HAP-1 (cell line): ENCODE data around the gene KRTAP12-4.
"Not testable (repeated sequence)": the region's sequence is repeated elsewhere in the genome, so short reads cannot be mapped to it uniquely, and the experiment has no call there.

ENCODE experiments used
- DNase-seq, 2 experiments: peaks; one replicate each; pipeline ENCODE4 v3.0.0-alpha.2; 2016 to 2020; ENCODE audit warnings: low spot score in 2 of 2
- H3K27me3 ChIP-seq: fragments of 250-450 bp; sonication (Bioruptor Pico); 2 replicates; pipeline ENCODE4 v1.5.1; 2020; ENCODE audit warnings: low read depth, mild to moderate bottlenecking, moderate library complexity
- H3K36me3 ChIP-seq: fragments of 250-450 bp; sonication (Bioruptor Pico); replicated peaks from 2 replicates; pipeline ENCODE4 v1.5.1; 2020; ENCODE audit warnings: mild to moderate bottlenecking
- H3K4me1 ChIP-seq: fragments of 250-450 bp; sonication (Bioruptor Pico); 2 replicates; pipeline ENCODE4 v1.5.1; 2020; ENCODE audit warnings: mild to moderate bottlenecking
- H3K4me3 ChIP-seq: fragments of 250-450 bp; sonication (Bioruptor Pico); 2 replicates; pipeline ENCODE4 v1.5.1; 2020; ENCODE audit warnings: mild to moderate bottlenecking, moderate library complexity
- H3K9me3 ChIP-seq: fragments of 250-450 bp; sonication (Bioruptor Pico); 2 replicates; pipeline ENCODE4 v1.5.1; 2020; ENCODE audit warnings: mild to moderate bottlenecking, moderate library complexity
- in situ Hi-C: fragments of 300-500 bp; cut with MboI; formaldehyde crosslinking; loops from 3 replicates; pipeline ENCODE4 v1.14.3; 2020; ENCODE audit warnings: low sequenced_read_pairs, inconsistent platforms, mixed read lengths

The KRTAP12-4 gene

DNA sequence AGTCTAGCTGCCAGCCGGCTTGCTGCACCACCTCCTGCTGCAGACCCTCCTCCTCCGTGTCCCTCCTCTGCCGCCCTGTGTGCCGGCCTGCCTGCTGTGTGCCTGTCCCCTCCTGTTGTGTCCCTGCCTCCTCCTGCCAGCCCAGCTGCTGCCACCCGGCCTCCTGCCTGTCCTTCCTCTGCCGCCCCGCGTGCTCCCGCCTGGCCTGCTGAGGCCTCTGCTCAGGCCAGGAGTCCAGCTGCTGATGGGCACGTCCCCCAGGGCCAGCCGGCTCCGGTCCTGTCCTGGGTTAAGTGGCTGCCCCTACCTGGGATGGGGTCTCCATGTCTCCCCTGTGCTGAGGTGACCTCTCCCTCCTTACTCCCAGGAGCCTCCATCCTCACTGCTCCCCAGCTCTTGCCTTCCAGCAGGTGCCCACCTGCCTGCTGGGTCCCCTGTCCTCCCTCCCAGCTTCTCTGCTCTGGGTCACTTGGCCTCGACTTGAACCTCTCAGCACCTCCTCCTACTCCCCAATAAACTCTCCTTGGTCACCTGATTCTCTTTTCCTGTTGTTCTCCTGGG, 41.7 kb downstream of the KRTAP12-4 start:
- H3K4me1 ChIP-seq = no peaks in the 10 kb centered on the region
- H3K36me3 ChIP-seq = no peaks in the 10 kb centered on the region
- in situ Hi-C loops = no loop called here
- no peaks in the 10 kb centered on the region for H3K27me3 ChIP-seq
- H3K4me3 ChIP-seq = no peak overlapping the region
- no peaks in the 10 kb centered on the region; the same call in 1 of the 2 replicates for H3K9me3 ChIP-seq
- DNase-seq = no peak

DNA sequence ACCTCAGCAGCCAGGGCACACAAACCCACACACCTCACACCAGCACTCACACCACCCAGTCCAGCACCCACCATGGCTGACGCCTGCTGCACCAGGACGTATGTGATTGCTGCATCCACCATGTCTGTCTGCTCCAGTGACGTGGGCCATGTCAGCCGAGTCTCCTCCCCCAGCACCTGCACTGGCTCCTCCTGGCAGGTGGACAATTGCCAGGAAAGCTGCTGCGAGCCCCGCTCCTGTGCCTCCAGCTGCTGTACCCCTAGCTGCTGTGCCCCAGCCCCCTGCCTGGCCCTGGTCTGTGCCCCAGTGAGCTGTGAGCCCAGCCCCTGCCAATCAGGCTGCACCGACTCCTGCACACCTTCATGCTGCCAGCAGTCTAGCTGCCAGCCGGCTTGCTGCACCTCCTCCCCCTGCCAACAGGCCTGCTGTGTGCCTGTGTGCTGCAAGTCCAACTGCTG, 42.4 kb downstream of the KRTAP12-4 start, which contains the start of gene KRTAP10-8:
Gene KRTAP10-8 (plus strand): TSS at position 51 of the 458 bp plus-strand sequence. CDS start 22 bp downstream, at position 73.
- DNase-seq = no peak
- H3K4me3 ChIP-seq = no peak within 1 kb of the TSS
- in situ Hi-C loops = no loop called here
- no peaks in the 10 kb centered on the region for H3K4me1 ChIP-seq
- H3K9me3 ChIP-seq = no peaks in the 10 kb centered on the region; the same call in 1 of the 2 replicates
- H3K27me3 ChIP-seq = no peaks in the 10 kb centered on the region
- H3K36me3 ChIP-seq = no peaks in the 10 kb centered on the region

GRCh38 chr21:44611551-44611950, 42.9 kb downstream of the KRTAP12-4 start:
- in situ Hi-C loops = no loop called here
- Histone ChIP-seq H3K4me3 (no peak overlapping the region), H3K4me1 (no peaks in the 10 kb centered on the region), H3K27me3 (no peaks in the 10 kb centered on the region), H3K36me3 (no peaks in the 10 kb centered on the region), H3K9me3 (no peaks in the 10 kb centered on the region; the same call in 1 of the 2 replicates)
- DNase-seq = no peak

- H3K36me3 ChIP-seq, H3K9me3 ChIP-seq, H3K4me1 ChIP-seq, H3K27me3 ChIP-seq, DNase-seq, in situ Hi-C loops, H3K4me3 ChIP-seq: not testable (repeated sequence)
Observed at GRCh38 chr21:44610157-44610843, 44.2 kb downstream of the KRTAP12-4 start.

GRCh38 chr21:44609193-44609592, 45.3 kb downstream of the KRTAP12-4 start:
- H3K36me3 ChIP-seq = no peaks in the 10 kb centered on the region
- in situ Hi-C loops = no loop called here
- DNase-seq = no peak
- H3K4me3 ChIP-seq = no peak overlapping the region
- H3K4me1 ChIP-seq = no peaks in the 10 kb centered on the region
- no peaks in the 10 kb centered on the region; the same call in 1 of the 2 replicates for H3K9me3 ChIP-seq
- no peaks in the 10 kb centered on the region for H3K27me3 ChIP-seq

DNA sequence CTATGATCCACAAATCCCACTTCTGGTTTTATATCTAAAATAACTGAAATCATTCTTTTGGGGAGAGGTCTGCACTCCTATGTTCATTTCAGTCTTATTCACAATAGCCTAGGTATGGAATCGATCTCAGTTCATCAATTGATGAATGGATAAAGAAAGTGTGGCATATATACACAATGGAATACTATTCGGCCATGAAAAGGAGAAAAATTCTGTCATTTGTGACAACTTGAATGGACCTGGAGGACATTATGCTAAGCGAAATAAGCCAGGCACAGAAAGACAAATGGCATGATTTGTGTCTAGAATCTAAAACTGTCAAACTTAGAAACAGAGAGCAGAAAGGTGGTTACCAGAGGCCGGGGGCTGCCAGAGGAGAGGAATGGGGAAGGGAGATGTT, 48.0 kb downstream of the KRTAP12-4 start:
- Histone ChIP-seq H3K4me1 (no peaks in the 10 kb centered on the region), H3K4me3 (no peak overlapping the region), H3K9me3 (no peaks in the 10 kb centered on the region; the same call in 1 of the 2 replicates), H3K36me3 (no peaks in the 10 kb centered on the region), H3K27me3 (no peaks in the 10 kb centered on the region)
- in situ Hi-C loops = no loop called here
- no peak for DNase-seq
